AG04450 (cell line): ENCODE results near the gene ARHGEF18. TPM values are rescaled to one million over a fixed set of nuclear protein-coding genes. Genes with fewer than 3 reads are reported as not detected.

Experiments
- CTCF ChIA-PET: fragments of 300-600, 350-600 bp; formaldehyde crosslinking; extraction: SDS; loops from one replicate; lab custom pipeline; 2022; ENCODE audit warnings: antibody characterized with exemption, inconsistent platforms; lab: Charles Lee
- POLR2A ChIA-PET: fragments of 350-600 bp; formaldehyde crosslinking; extraction: SDS; loops from one replicate; lab custom pipeline; 2021; ENCODE audit warnings: antibody characterized with exemption, inconsistent platforms; lab: Yijun Ruan, JAX
- DNase-seq: peaks from one replicate; pipeline ENCODE4 v3.0.0-alpha.2; 2011; ENCODE audit warnings: low read depth, low spot score
- H3K27ac ChIP-seq: one replicate; pipeline ENCODE4 v1.5.1; 2012; ENCODE audit warnings: low read depth, low read length, control low read depth
- H3K27me3 ChIP-seq: one replicate; pipeline ENCODE4 v1.6.0; 2012; ENCODE audit warnings: low read length; ENCODE audit not compliant: control insufficient read depth, insufficient read depth
- H3K4me3 ChIP-seq: 2 replicates; pipeline ENCODE4 v1.5.1; 2011; ENCODE audit warnings: mild to moderate bottlenecking, low read depth, low read length, control low read depth
- H3K9me3 ChIP-seq: 2 replicates; pipeline ENCODE4 v1.5.1; 2012; ENCODE audit warnings: low read length; ENCODE audit not compliant: control insufficient read depth, insufficient read depth
- polyA plus RNA-seq: library from polyadenylated mRNA; depleted of rRNA; stranded (reverse); fragments of >200 nt; gene quantifications from 2 replicates; pipeline ENCODE4 v1.2.3, GENCODE V29; 2011
- TF ChIP-seq, protein P1 (sequence below): IDR thresholded peaks from 2 replicates; pipeline ENCODE4 v1.5.1; 2011; ENCODE audit warnings: low read depth, low read length, control low read depth, inconsistent platforms

Gene ARHGEF18
- polyA plus RNA-seq, 1 experiment = 4.9 TPM

DNA sequence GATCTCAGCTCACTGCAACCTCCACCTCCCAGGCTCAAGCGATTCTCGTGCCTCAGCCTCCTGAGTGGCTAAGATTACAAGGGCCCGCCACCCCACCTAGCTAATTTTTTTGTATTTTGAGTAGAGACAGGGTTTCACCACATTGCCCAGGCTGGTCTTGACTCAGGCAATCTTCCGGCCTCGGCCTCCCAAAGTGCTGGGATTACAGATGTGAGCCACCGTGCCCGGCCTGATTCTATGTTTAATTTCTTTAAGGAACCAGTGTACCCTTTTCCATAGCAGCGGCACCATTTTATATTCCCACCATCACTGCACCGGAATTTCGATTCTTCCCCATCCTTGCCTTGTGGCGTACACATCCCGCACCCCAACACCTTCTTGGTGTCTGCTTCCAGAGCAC, 36.8 kb upstream of the ARHGEF18 start:
- no peak overlapping the region for H3K4me3 ChIP-seq
- POLR2A ChIA-PET = no interaction called here
- H3K27ac ChIP-seq = no peak overlapping the region
- no peaks in the 10 kb centered on the region for H3K27me3 ChIP-seq
- no peak for DNase-seq
- H3K9me3 ChIP-seq = peaks cover 3% of the 10 kb centered on the region; the same call in 1 of the 2 replicates
- CTCF ChIA-PET = no interaction called here
- TF ChIP-seq, protein P1, sequence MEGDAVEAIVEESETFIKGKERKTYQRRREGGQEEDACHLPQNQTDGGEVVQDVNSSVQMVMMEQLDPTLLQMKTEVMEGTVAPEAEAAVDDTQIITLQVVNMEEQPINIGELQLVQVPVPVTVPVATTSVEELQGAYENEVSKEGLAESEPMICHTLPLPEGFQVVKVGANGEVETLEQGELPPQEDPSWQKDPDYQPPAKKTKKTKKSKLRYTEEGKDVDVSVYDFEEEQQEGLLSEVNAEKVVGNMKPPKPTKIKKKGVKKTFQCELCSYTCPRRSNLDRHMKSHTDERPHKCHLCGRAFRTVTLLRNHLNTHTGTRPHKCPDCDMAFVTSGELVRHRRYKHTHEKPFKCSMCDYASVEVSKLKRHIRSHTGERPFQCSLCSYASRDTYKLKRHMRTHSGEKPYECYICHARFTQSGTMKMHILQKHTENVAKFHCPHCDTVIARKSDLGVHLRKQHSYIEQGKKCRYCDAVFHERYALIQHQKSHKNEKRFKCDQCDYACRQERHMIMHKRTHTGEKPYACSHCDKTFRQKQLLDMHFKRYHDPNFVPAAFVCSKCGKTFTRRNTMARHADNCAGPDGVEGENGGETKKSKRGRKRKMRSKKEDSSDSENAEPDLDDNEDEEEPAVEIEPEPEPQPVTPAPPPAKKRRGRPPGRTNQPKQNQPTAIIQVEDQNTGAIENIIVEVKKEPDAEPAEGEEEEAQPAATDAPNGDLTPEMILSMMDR = no peak

DNA sequence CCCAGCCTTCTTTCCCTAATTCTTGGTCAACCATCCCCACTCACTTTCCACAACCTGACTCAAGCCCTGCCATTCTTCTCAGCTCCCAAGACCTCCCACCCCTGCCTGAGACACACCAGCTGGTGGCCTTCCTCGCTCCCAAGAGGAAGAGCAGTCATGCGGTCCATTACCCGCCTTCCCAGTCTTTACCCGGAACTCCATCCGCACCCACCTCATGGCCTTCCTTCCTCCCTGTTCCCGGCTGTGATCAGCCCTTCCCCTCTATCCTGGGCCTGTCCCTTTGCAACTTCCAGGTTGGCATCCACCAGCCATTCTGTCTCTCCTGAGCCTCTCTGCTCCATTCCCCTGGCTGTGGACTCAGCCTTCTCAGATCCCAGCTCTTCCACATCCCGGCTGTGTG, 35.9 kb upstream of the ARHGEF18 start:
- peaks cover 3% of the 10 kb centered on the region; the same call in 1 of the 2 replicates for H3K9me3 ChIP-seq
- no peak overlapping the region for H3K4me3 ChIP-seq
- ChIA-PET CTCF (no interaction called here), POLR2A (no interaction called here)
- H3K27ac ChIP-seq = no peak overlapping the region
- TF ChIP-seq, protein P1 = no peak
- no peaks in the 10 kb centered on the region for H3K27me3 ChIP-seq
- DNase-seq = no peak

DNA sequence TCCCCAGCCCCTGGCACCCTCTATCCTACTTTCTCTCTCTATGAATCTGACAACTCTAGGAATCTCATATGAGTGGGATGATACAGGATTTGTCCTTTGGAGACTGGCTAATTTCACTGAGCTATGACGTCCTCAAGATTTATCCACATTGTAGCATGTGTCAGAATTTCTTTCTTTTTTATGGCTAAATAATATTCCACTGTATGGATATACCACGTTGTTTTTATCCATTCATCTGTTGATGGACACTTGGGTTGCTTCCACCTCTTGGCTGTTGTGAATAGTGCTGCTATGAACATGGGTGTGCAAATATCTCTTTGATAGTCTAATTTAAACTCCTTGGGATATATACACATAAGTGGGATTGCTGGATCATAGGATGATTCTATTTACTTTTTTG, 30.6 kb upstream of the ARHGEF18 start:
- Histone ChIP-seq H3K27me3 (no peaks in the 10 kb centered on the region), H3K27ac (no peak overlapping the region), H3K9me3 (no peaks in the 10 kb centered on the region; the same call in 1 of the 2 replicates), H3K4me3 (no peak overlapping the region)
- CTCF ChIA-PET = no interaction called here
- TF ChIP-seq, protein P1 = no peak
- no peak for DNase-seq
- POLR2A ChIA-PET = no interaction called here

DNA sequence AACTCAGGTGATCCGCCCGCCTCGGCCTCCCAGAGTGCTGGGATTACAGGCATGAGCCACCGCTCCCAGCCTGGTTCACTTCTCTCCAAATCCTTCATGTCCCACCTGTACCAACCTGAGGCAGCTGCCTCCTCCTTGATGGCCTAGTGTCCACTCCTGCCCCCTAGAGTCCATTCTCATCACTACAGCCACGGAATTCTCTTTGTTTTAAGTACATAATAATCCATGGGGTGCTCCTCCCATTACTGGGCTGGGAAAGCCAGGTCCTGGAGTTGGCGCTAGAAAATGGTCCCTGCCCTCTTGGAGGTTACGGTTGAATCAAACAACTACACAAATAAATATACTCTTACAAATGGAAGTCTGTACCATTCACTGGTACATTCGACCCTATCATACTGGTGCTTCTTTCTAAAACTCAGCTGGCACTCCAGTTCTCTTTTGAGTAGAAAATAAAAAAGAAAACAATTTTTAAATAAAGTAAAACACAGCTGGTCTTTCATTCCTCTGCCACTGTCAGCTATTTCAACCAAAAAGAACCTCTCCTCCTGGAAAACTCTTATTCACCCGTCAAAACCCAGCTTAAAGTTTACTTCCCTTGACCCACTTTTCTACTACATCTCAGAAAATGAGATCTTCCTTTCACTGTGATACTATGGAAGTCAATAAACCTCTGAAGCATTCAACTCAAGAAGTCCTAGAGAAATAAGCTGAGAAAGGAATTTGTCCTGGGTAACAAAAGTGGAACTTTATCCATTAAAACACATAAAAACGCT, 22.4 kb upstream of the ARHGEF18 start:
- no peak for DNase-seq
- no peak overlapping the region for H3K4me3 ChIP-seq
- TF ChIP-seq, protein P1 = 0 out of 2 replicates have a peak, but pooled peaks have one; percentile 21
- H3K27ac ChIP-seq = no peak overlapping the region
- ChIA-PET CTCF (interaction anchor here (1.0 to 1.5 kb wide), 3 partner anchors 14 to 224 kb away, joined by 3 to 8 read pairs (median 3); no protein-coding TSS in a partner anchor), POLR2A (no interaction called here)
- no peaks in the 10 kb centered on the region for H3K9me3 ChIP-seq
- H3K27me3 ChIP-seq = no peaks in the 10 kb centered on the region

DNA sequence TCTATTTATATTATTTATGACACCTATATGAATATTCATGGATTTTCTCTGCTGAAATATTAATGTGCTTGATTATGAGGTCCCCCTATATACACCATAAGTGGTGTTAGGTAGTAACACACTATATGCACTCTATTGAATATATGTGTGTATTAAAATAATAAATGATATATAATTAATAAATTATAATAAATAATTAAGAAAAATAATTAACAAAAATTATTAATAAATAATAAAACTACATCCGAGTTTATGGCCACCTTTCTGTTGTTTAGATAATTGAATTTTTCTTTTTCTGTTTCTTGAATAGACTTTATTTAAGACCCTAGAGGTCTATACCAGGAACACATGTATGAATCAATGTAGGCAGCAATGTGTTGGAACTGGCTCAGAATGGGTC, 20.9 kb upstream of the ARHGEF18 start:
- H3K27ac ChIP-seq = no peak overlapping the region
- H3K9me3 ChIP-seq = no peaks in the 10 kb centered on the region
- POLR2A ChIA-PET = no interaction called here
- DNase-seq = no peak
- TF ChIP-seq, protein P1 = no peak
- CTCF ChIA-PET = interaction anchor here (1.0 to 1.4 kb wide), 2 partner anchors 13 to 225 kb away, joined by 3 read pairs; no protein-coding TSS in a partner anchor
- no peaks in the 10 kb centered on the region for H3K27me3 ChIP-seq
- no peak overlapping the region for H3K4me3 ChIP-seq
